Ascending aorta (tissue), 2 donors: ENCODE data around the gene PPP6C. TPM values are rescaled to one million over a fixed set of nuclear protein-coding genes. Genes with fewer than 3 reads are reported as not detected.
A peak's percentile ranks its signal among the peaks of the same experiment; 100 is the strongest.
"Not testable (repeated sequence)": the region's sequence is repeated elsewhere in the genome, so short reads cannot be mapped to it uniquely, and the experiment has no call there.

Experiments
- DNase-seq, 2 donors: peaks; one replicate each; pipeline ENCODE4 v3.0.0-alpha.2; 2019; ENCODE audit warnings: low spot score in 2 of 2
- H3K27ac ChIP-seq, 2 donors: fragments of 200-600 bp; sonication (generic); one replicate each; pipeline ENCODE4 v1.5.1; 2016 to 2017; ENCODE audit warnings: mild to moderate bottlenecking in 1 of 2
- H3K27me3 ChIP-seq: fragments of 200-600 bp; sonication (generic); one replicate; pipeline ENCODE4 v1.5.1; 2017
- H3K36me3 ChIP-seq, 2 donors: fragments of 200-600 bp; sonication (generic); one replicate each; pipeline ENCODE4 v1.5.1; 2016
- H3K4me1 ChIP-seq, 2 donors: fragments of 200-600 bp; sonication (generic); one replicate each; pipeline ENCODE4 v1.5.1; 2016 to 2017; ENCODE audit warnings: mild to moderate bottlenecking in 1 of 2
- H3K4me3 ChIP-seq, 2 donors: fragments of 200-600 bp; sonication (generic); one replicate each; pipeline ENCODE4 v1.5.1; 2016 to 2017; ENCODE audit warnings: mild to moderate bottlenecking in 1 of 2
- H3K9me3 ChIP-seq, 2 donors: fragments of 200-600 bp; sonication (generic); one replicate each; pipeline ENCODE4 v1.5.1; 2016
- CTCF ChIP-seq, 3 experiments: fragments of 200-600 bp in 2 of 3; fragments of 450-650 bp in 1 of 3; sonication (generic) in 2 of 3; IDR thresholded peaks; one replicate each; pipeline ENCODE4 v1.5.1; 2016 to 2019; ENCODE audit warnings: antibody characterized with exemption in 3 of 3, mild to moderate bottlenecking in 1 of 3, moderate library complexity in 1 of 3
- intact Hi-C: fragments of 100-400 bp; cut with DNase I; formaldehyde crosslinking; loops from one replicate; pipeline ENCODE4 v1.15.1; 2023
- total RNA-seq: library from RNA; depleted of rRNA; stranded (reverse); fragments of >200 nt; gene quantifications from one replicate; pipeline ENCODE4 v1.1.0, GENCODE V29; 2016

PPP6C gene
- total RNA-seq, 1 donor from 2014 or later: 33.8 TPM

- Histone ChIP-seq H3K9me3 (no peaks in the 10 kb centered on the region), H3K27ac (peak overlapping the region in 1 of 2 donors; percentile 10), H3K27me3 (no peaks in the 10 kb centered on the region), H3K4me1 (peaks cover 16 to 40% of the 10 kb centered on the region in 2 donors), H3K36me3 (peaks cover 48 to 71% of the 10 kb centered on the region in 2 donors), H3K4me3 (peak overlapping the region; percentile 15 to 95)
- DNase-seq: no peak
- no peak for TF ChIP-seq CTCF (IDR thresholded peaks at IDR 0.05)
- intact Hi-C loops: no loop called here
Observed at GRCh38 chr9:125235804-125236519, 46.4 kb upstream of the PPP6C start.

- H3K4me3 ChIP-seq, H3K27ac ChIP-seq, intact Hi-C loops, H3K27me3 ChIP-seq, H3K9me3 ChIP-seq, DNase-seq: not testable (repeated sequence)
- peaks cover 50 to 81% of the 10 kb centered on the region in 2 donors for H3K36me3 ChIP-seq
- peaks cover 16 to 33% of the 10 kb centered on the region in 2 donors for H3K4me1 ChIP-seq
Observed at GRCh38 chr9:125234099-125234498, 44.5 kb upstream of the PPP6C start.

GRCh38 chr9:125233678-125234077 lies 44.1 kb upstream of the PPP6C start:
- no peak overlapping the region for H3K27ac ChIP-seq

GRCh38 chr9:125227761-125228160 lies 38.2 kb upstream of the PPP6C start:
- Histone ChIP-seq H3K9me3 (no peaks in the 10 kb centered on the region), H3K36me3 (peaks cover 32 to 61% of the 10 kb centered on the region in 2 donors), H3K27me3 (no peaks in the 10 kb centered on the region), H3K4me1 (no peaks in the 10 kb centered on the region), H3K27ac (no peak overlapping the region), H3K4me3 (no peak overlapping the region)
- no peak for DNase-seq
- intact Hi-C loops: no loop called here
- TF ChIP-seq CTCF (IDR thresholded peaks at IDR 0.05): no peak

More at GRCh38 chr9:125233678-125234077, 44.1 kb upstream of the PPP6C start:
- no peak for TF ChIP-seq CTCF (IDR thresholded peaks at IDR 0.05)
- no peak for DNase-seq
- H3K36me3 ChIP-seq: peaks cover 47 to 77% of the 10 kb centered on the region in 2 donors
- no peaks in the 10 kb centered on the region for H3K27me3 ChIP-seq
- peaks cover 15 to 30% of the 10 kb centered on the region in 2 donors for H3K4me1 ChIP-seq
- no peak overlapping the region for H3K4me3 ChIP-seq
- intact Hi-C loops: no loop called here
- H3K9me3 ChIP-seq: no peaks in the 10 kb centered on the region

- H3K4me1 ChIP-seq, H3K9me3 ChIP-seq, H3K4me3 ChIP-seq, DNase-seq, intact Hi-C loops, H3K27me3 ChIP-seq, H3K27ac ChIP-seq: not testable (repeated sequence)
- H3K36me3 ChIP-seq: peaks cover 27 to 63% of the 10 kb centered on the region in 2 donors
Observed at GRCh38 chr9:125224858-125225257, 35.3 kb upstream of the PPP6C start.

GRCh38 chr9:125218621-125219020 lies 29.0 kb upstream of the PPP6C start:
- Histone ChIP-seq H3K9me3 (no peaks in the 10 kb centered on the region), H3K27me3 (no peaks in the 10 kb centered on the region), H3K4me3 (no peak overlapping the region), H3K4me1 (no peaks in the 10 kb centered on the region), H3K27ac (no peak overlapping the region), H3K36me3 (peaks cover 24 to 33% of the 10 kb centered on the region in 2 donors)
- intact Hi-C loops: no loop called here
- DNase-seq: no peak
- no peak for TF ChIP-seq CTCF (IDR thresholded peaks at IDR 0.05)
